ENCODE results near the gene PRR18. TPM values are rescaled to one million over a fixed set of nuclear protein-coding genes. Genes with fewer than 3 reads are reported as not detected.

PRR18 gene, protein sequence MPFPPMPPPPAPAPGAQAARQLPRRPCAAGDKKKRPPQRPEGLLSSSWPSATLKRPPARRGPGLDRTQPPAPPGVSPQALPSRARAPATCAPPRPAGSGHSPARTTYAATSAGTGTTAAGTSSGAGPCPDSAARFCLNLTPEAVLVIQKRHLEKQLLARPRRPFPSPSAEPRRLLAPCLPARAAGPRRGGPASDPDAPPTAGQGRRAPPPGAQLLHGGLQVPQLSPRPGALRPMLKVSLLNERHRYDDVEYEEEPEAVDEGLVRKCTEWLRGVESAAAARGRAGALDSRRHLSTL
- 0.20 TPM for polyA plus RNA-seq (2013, experiment 1 of 4)
- 0.20 TPM for polyA plus RNA-seq (2013, experiment 2 of 4)
- polyA plus RNA-seq (2013, experiment 3 of 4), result 0.11 TPM
- 0.08 TPM for polyA plus RNA-seq (2013, experiment 4 of 4)

DNA sequence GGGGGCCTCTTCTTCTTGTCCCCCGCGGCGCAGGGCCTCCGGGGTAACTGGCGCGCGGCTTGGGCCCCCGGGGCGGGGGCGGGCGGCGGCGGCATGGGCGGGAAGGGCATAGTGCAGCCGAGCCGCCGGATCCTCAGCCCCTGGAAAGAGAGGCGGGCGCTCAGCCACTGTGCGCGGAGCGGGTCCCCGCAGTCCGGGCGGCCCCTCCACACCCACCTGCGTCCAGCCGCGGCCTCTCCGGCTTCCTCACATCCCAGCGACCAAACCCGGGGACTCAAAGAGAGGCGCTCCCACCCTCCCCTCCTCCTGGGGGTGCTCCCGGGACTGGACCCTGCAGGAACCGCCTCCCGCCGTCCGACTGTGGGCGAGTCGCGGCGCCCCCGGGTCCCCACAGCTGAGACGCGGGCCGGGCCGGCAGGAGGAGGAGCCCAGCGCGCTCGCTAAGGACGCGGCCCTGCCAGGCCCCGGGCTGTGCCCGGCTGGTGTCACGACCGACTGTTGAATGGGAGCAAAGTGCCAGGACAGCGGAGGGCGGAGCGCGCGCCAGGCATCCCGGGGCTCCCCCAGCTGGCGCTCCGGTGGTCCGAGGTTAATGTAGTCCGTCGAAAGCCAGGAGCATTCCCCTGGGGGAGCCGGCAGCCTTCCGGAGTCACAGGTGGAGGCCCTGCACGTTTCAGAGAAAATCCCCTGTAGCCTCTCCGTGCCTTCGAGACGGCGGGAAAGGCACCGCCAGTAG is at the start of gene PRR18:
TSS of gene PRR18 (minus strand) at position 360 of the 736 bp plus-strand sequence. CDS start at position 110, 250 bp downstream.
- Histone ChIP-seq H3K4me3 (ENCODE audit: insufficient read depth, low read depth, low read length) (peak within 1 kb of the TSS; percentile 41), H3K27me3 (ENCODE audit: control insufficient read depth, insufficient read depth, low read length, poor library complexity, severe bottlenecking) (peaks cover 72% of the 10 kb centered on the region)
- 1% methylated on average over 74 of the region's 74 CpGs for WGBS, 2 experiments

DNA sequence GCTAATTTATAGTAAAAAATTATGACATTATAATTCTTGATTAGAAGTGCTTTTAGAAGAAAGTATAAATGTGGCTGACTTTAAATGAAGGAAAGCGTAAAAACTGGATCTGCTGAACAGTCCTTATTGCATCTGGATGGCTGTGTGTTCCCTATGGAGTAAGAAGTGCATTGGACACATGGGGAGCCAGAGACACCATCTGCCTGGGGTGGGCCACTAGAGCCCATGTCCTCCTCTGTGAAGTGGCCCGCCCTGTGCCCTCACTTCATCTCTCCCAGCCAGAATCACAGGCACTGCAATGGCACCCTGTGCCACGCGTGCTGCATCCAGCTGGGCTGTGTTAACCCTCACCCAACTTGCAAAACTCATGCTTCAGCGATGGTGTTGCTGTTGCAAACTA is 47.4 kb upstream of the PRR18 start:
- H3K4me1 ChIP-seq (ENCODE audit: control insufficient read depth, insufficient read depth, low read length), result no peaks in the 10 kb centered on the region
- H3K4me3 ChIP-seq (ENCODE audit: insufficient read depth, low read depth, low read length), result no peak overlapping the region
- H3K36me3 ChIP-seq (ENCODE audit: control insufficient read depth, insufficient read depth, low read length), result no peaks in the 10 kb centered on the region
- H3K27ac ChIP-seq (ENCODE audit: insufficient read depth, low read depth, low read length, poor library complexity, severe bottlenecking), result no peak overlapping the region
- 75 to 76% methylated on average over 5 of the region's 5 CpGs for WGBS, 2 experiments
- H3K27me3 ChIP-seq (ENCODE audit: control insufficient read depth, insufficient read depth, low read length, poor library complexity, severe bottlenecking), result no peaks in the 10 kb centered on the region
- H3K9me3 ChIP-seq (ENCODE audit: control insufficient read depth, low read length), result no peaks in the 10 kb centered on the region

More for the DNA sequence above, at the start of gene PRR18:
- H3K36me3 ChIP-seq (ENCODE audit: control insufficient read depth, insufficient read depth, low read length), result no peaks in the 10 kb centered on the region
- H3K27ac ChIP-seq (ENCODE audit: insufficient read depth, low read depth, low read length, poor library complexity, severe bottlenecking), result no peak within 1 kb of the TSS
- no peaks in the 10 kb centered on the region for H3K9me3 ChIP-seq (ENCODE audit: control insufficient read depth, low read length)
- peaks cover 10% of the 10 kb centered on the region for H3K4me1 ChIP-seq (ENCODE audit: control insufficient read depth, insufficient read depth, low read length)

DNA sequence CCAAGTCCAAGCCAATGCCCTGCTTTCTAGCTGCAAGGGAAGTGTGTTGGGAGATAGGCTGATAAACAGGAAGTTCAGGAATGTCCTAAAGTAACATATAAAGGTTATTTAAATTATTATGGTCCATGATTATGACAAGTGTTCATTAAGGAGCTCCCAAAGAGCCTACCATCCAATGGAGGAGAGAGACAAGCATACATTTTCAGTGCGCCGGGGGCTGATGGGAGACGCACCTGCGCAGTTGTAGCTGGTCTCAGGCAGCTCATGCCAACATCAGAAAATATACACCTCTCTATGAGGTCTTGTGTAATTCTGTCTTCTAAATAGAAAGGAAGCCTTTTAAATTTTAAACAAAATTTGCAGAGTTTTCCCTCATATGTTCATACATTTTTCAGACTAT is 46.8 kb upstream of the PRR18 start:
- Histone ChIP-seq H3K27me3 (ENCODE audit: control insufficient read depth, insufficient read depth, low read length, poor library complexity, severe bottlenecking) (no peaks in the 10 kb centered on the region), H3K4me1 (ENCODE audit: control insufficient read depth, insufficient read depth, low read length) (no peaks in the 10 kb centered on the region), H3K9me3 (ENCODE audit: control insufficient read depth, low read length) (no peaks in the 10 kb centered on the region), H3K27ac (ENCODE audit: insufficient read depth, low read depth, low read length, poor library complexity, severe bottlenecking) (no peak overlapping the region), H3K36me3 (ENCODE audit: control insufficient read depth, insufficient read depth, low read length) (no peaks in the 10 kb centered on the region), H3K4me3 (ENCODE audit: insufficient read depth, low read depth, low read length) (no peak overlapping the region)
- WGBS, 2 experiments, result 93 to 100% methylated on average over 4 of the region's 4 CpGs

DNA sequence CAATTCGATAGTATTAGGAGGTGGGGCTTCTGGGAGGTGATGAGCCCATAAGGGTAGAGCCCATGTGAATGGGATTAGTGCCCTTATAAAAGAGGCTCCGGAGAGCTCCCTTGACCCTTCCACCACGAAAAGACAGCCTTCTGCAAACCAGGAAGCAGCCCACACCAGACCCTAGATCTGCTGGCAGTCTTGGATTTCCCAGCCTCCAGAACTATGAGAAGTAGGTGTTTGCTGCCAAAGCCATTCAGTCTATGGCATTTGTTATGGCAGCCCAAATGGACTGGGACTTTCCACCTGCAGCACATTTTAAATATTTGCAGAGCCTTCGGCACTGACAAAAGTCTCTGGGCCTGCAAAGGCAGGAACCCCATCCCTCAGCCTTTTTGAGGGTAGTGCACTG is 46.0 kb upstream of the PRR18 start:
- Histone ChIP-seq H3K27me3 (ENCODE audit: control insufficient read depth, insufficient read depth, low read length, poor library complexity, severe bottlenecking) (no peaks in the 10 kb centered on the region), H3K4me3 (ENCODE audit: insufficient read depth, low read depth, low read length) (no peak overlapping the region), H3K4me1 (ENCODE audit: control insufficient read depth, insufficient read depth, low read length) (no peaks in the 10 kb centered on the region), H3K27ac (ENCODE audit: insufficient read depth, low read depth, low read length, poor library complexity, severe bottlenecking) (no peak overlapping the region), H3K9me3 (ENCODE audit: control insufficient read depth, low read length) (no peaks in the 10 kb centered on the region), H3K36me3 (ENCODE audit: control insufficient read depth, insufficient read depth, low read length) (no peaks in the 10 kb centered on the region)
- WGBS, 2 experiments, result 84% methylated on average over 4 of the region's 4 CpGs

DNA sequence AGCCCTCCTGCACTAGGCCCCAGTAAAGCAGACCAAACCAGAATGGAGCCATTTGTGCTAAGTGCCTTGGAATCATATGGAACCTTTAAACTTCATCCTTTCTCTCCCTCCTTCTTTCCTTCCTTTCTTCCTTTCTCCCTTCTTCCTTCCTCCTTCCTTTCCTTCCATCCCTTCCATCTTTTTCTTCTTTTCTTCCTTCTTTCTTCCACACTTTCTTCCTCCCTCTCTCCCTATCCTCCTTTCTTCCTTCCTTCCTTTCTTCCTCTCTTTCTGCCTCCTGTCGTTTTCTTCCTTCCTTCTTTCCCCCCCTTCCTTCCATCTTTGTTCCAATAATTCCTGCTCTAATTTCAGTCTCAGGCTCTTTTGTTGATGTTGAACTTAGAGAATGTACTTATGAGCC is 45.3 kb upstream of the PRR18 start:
- Histone ChIP-seq H3K36me3 (ENCODE audit: control insufficient read depth, insufficient read depth, low read length) (no peaks in the 10 kb centered on the region), H3K27ac (ENCODE audit: insufficient read depth, low read depth, low read length, poor library complexity, severe bottlenecking) (no peak overlapping the region), H3K4me3 (ENCODE audit: insufficient read depth, low read depth, low read length) (no peak overlapping the region), H3K4me1 (ENCODE audit: control insufficient read depth, insufficient read depth, low read length) (no peaks in the 10 kb centered on the region), H3K9me3 (ENCODE audit: control insufficient read depth, low read length) (no peaks in the 10 kb centered on the region), H3K27me3 (ENCODE audit: control insufficient read depth, insufficient read depth, low read length, poor library complexity, severe bottlenecking) (no peaks in the 10 kb centered on the region)
- 94 to 100% methylated on average over 1 of the region's 1 CpG for WGBS, 2 experiments

DNA sequence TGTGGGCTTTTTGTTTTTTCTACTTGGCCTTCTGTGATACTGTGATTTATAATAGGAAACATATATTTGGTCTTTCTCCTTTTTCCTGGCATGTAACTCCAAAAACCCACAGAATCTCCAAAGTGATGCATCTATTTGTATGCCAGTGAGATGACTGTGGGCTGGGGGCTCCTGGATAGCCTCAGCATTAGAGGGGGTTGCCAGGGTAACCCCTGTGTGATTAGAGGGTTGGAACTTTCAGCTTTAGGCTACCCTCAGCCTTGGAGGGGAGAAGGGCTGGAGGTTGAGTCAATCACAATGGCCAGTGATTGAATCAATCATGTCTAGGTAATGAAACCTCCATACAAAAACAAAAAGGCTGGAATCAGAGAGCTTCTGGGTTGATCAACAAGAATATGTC is 44.7 kb upstream of the PRR18 start:
- no peaks in the 10 kb centered on the region for H3K4me1 ChIP-seq (ENCODE audit: control insufficient read depth, insufficient read depth, low read length)
- H3K4me3 ChIP-seq (ENCODE audit: insufficient read depth, low read depth, low read length), result no peak overlapping the region
- no peak overlapping the region for H3K27ac ChIP-seq (ENCODE audit: insufficient read depth, low read depth, low read length, poor library complexity, severe bottlenecking)
- no peaks in the 10 kb centered on the region for H3K36me3 ChIP-seq (ENCODE audit: control insufficient read depth, insufficient read depth, low read length)
- H3K9me3 ChIP-seq (ENCODE audit: control insufficient read depth, low read length), result no peaks in the 10 kb centered on the region
- H3K27me3 ChIP-seq (ENCODE audit: control insufficient read depth, insufficient read depth, low read length, poor library complexity, severe bottlenecking), result no peaks in the 10 kb centered on the region

DNA sequence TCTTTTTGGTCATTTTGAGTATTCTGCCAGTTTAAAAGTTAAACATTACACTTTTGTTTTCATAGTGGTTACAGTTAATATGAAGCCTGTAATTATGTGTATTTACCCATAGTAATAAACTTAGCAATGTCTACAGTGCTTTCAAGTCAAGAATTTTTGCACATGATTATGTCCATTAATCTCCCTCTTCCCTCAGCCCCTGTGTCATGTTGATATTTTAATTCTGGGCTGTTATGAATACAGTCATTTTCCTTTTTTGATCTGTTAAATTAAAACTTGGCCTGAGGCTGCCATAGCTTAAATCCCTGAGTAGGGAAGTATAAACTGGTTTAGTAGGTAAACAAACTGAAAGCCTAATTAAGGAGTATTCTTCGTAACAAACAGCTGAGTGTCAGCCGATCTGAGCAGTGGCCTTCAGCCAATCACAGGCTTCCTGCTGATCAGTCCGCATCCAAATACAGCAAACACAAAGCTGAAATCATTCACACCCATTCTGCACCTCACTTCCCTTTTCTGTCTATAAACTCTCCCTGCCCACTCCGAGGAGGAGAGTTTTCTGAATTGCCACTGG is 43.6 kb upstream of the PRR18 start:
- H3K4me3 ChIP-seq (ENCODE audit: insufficient read depth, low read depth, low read length), result no peak overlapping the region
- no peak overlapping the region for H3K27ac ChIP-seq (ENCODE audit: insufficient read depth, low read depth, low read length, poor library complexity, severe bottlenecking)
- 52 to 54% methylated on average over 4 of the region's 4 CpGs for WGBS, 2 experiments
- H3K4me1 ChIP-seq (ENCODE audit: control insufficient read depth, insufficient read depth, low read length), result no peaks in the 10 kb centered on the region
- H3K27me3 ChIP-seq (ENCODE audit: control insufficient read depth, insufficient read depth, low read length, poor library complexity, severe bottlenecking), result no peaks in the 10 kb centered on the region
- H3K36me3 ChIP-seq (ENCODE audit: control insufficient read depth, insufficient read depth, low read length), result no peaks in the 10 kb centered on the region
- H3K9me3 ChIP-seq (ENCODE audit: control insufficient read depth, low read length), result no peaks in the 10 kb centered on the region

DNA sequence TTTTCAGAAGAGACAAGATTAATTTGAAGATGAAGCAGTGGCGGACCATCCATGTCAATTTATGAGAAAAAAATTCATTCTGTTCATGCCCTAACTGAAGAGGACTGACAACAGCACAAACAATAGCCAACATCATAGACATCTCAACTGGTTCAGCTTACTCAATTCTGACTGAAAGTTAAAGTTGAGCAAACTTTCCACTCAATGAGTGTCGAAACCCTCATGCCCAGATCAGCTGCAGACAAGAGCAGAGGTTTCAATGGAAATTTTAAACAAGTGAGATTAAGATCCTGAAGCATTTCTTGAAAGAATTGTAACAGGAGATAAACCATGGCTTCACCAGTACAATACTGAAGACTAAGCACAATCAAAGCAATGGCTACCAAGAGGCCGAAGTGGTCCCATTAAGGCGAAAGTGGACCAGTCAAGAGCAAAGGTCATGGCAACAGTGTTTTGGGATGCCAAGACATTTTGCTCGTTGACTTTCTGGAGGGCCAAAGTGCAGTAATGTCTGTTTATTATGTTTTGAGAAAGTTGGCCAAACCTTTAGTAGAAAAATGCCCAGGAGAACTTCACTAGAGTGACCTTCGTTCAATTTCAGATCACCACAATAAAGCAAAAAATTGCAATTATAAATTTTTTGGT is 40.2 kb upstream of the PRR18 start:
- no peaks in the 10 kb centered on the region for H3K4me1 ChIP-seq (ENCODE audit: control insufficient read depth, insufficient read depth, low read length)
- no peak overlapping the region for H3K4me3 ChIP-seq (ENCODE audit: insufficient read depth, low read depth, low read length)
- no peak overlapping the region for H3K27ac ChIP-seq (ENCODE audit: insufficient read depth, low read depth, low read length, poor library complexity, severe bottlenecking)
- no peaks in the 10 kb centered on the region for H3K27me3 ChIP-seq (ENCODE audit: control insufficient read depth, insufficient read depth, low read length, poor library complexity, severe bottlenecking)
- 88 to 94% methylated on average over 5 of the region's 6 CpGs for WGBS, 2 experiments
- H3K36me3 ChIP-seq (ENCODE audit: control insufficient read depth, insufficient read depth, low read length), result no peaks in the 10 kb centered on the region
- H3K9me3 ChIP-seq (ENCODE audit: control insufficient read depth, low read length), result no peaks in the 10 kb centered on the region

DNA sequence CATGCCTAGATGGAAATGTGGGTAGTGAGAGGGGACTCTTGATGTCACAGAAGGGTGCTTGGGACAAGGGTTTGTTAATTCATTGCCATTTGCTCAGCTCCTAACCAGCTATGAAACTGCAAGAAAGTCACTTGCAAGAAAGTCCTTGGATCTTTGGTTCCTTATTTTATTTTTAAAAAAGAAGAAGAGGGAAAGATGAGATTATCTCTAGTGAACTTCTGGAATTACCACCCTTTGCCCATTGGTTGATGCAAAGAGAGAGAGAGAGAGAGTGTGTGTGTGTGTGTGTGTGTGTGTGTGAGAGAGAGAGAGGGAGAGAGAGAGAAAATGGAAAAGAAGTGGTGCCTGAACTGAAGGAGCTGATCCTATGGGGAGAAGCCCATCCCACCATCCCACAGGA is 38.8 kb upstream of the PRR18 start:
- H3K36me3 ChIP-seq (ENCODE audit: control insufficient read depth, insufficient read depth, low read length), result no peaks in the 10 kb centered on the region
- H3K4me1 ChIP-seq (ENCODE audit: control insufficient read depth, insufficient read depth, low read length), result no peaks in the 10 kb centered on the region
- H3K9me3 ChIP-seq (ENCODE audit: control insufficient read depth, low read length), result no peaks in the 10 kb centered on the region
- no peak overlapping the region for H3K27ac ChIP-seq (ENCODE audit: insufficient read depth, low read depth, low read length, poor library complexity, severe bottlenecking)
- H3K27me3 ChIP-seq (ENCODE audit: control insufficient read depth, insufficient read depth, low read length, poor library complexity, severe bottlenecking), result no peaks in the 10 kb centered on the region
- no peak overlapping the region for H3K4me3 ChIP-seq (ENCODE audit: insufficient read depth, low read depth, low read length)

DNA sequence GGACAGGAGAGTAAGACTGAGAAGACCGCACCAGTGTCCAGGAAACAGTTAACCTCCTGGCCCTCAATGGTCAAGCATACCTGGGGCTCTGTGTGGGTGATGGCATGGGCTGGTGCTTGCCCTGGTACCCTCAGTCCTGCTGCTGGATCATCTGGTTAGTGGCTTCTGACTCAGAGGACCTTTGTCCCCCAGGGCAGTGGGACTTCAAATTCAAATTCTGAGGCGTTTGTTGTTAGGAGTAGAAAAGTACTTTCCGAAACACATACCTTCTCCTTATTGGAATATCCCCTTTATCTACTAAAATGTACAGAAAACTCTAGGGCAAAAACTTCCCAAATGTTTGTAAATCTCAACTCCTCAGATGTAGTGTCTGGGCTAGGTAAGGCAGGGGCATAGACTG is 38.3 kb upstream of the PRR18 start:
- no peak overlapping the region for H3K27ac ChIP-seq (ENCODE audit: insufficient read depth, low read depth, low read length, poor library complexity, severe bottlenecking)
- 86 to 96% methylated on average over 1 to 3 of the region's 3 CpGs for WGBS, 2 experiments
- no peaks in the 10 kb centered on the region for H3K27me3 ChIP-seq (ENCODE audit: control insufficient read depth, insufficient read depth, low read length, poor library complexity, severe bottlenecking)
- H3K4me1 ChIP-seq (ENCODE audit: control insufficient read depth, insufficient read depth, low read length), result no peaks in the 10 kb centered on the region
- H3K36me3 ChIP-seq (ENCODE audit: control insufficient read depth, insufficient read depth, low read length), result no peaks in the 10 kb centered on the region
- H3K4me3 ChIP-seq (ENCODE audit: insufficient read depth, low read depth, low read length), result no peak overlapping the region
- no peaks in the 10 kb centered on the region for H3K9me3 ChIP-seq (ENCODE audit: control insufficient read depth, low read length)
